GM12878 (cell line): ENCODE measurements around the gene BAZ2B. TPM values are rescaled to one million over a fixed set of nuclear protein-coding genes. Genes with fewer than 3 reads are reported as not detected.

ENCODE experiments used
- ATAC-seq: fragments of 200-7000 bp; cut with Tn5 transposase; 3 replicates; pipeline ENCODE4 v1.9.1; 2020; ENCODE audit warnings: mild to moderate bottlenecking, moderate library complexity
- BruUV-seq: library from RNA; stranded (reverse); fragments of 400-500 nt; replicated peaks from 2 replicates; lab custom pipeline; 2021; lab: Mats Ljungman, UMichigan
- CTCF ChIA-PET: fragments of 300-600 bp; sonication (Branson Sonifier 250); formaldehyde crosslinking; extraction: SDS; loops from one replicate; lab custom pipeline; 2021; ENCODE audit warnings: inconsistent platforms; lab: Yijun Ruan, JAX
- POLR2A ChIA-PET: fragments of 350-600 bp; formaldehyde crosslinking; extraction: SDS; loops from one replicate; lab custom pipeline; 2021; ENCODE audit warnings: inconsistent platforms; lab: Charles Lee
- RAD21 ChIA-PET: fragments of 300-600 bp; sonication (Branson Sonifier 250); formaldehyde crosslinking; loops from one replicate; lab custom pipeline; 2023; ENCODE audit warnings: antibody characterized with exemption; ENCODE audit not compliant: unreplicated experiment; lab: Charles Lee
- SMC1A ChIA-PET: fragments of 300-600 bp; sonication (Branson Sonifier 250); formaldehyde crosslinking; loops from one replicate; lab custom pipeline; 2023; ENCODE audit not compliant: unreplicated experiment, uncharacterized antibody; lab: Charles Lee
- DNase-seq: peaks from one replicate; pipeline ENCODE4 v3.0.0-alpha.2; 2011; ENCODE audit warnings: low read depth, low spot score
- FAIRE-seq: peaks from 3 replicates; lab custom pipeline; 2011; peaks lifted over from hg19 to GRCh38; lab: Jason Lieb, UNC
- H2AFZ ChIP-seq: 2 replicates; pipeline ENCODE4 v1.6.0; 2011; ENCODE audit warnings: low read depth, low read length, control low read depth; ENCODE audit not compliant: control insufficient read depth
- H3K27ac ChIP-seq: 2 replicates; pipeline ENCODE4 v1.5.1; 2011; ENCODE audit warnings: control low read depth; ENCODE audit not compliant: control insufficient read depth, insufficient read depth
- H3K27me3 ChIP-seq, 2 experiments: replicated peaks in 1 of 2; 2 replicates each; pipeline versions ENCODE4 v1.6.0 to v1.6.1; 2011; ENCODE audit warnings: low read length in 1 of 2; ENCODE audit not compliant: control insufficient read depth in 2 of 2, insufficient read depth in 2 of 2
- H3K36me3 ChIP-seq, 2 experiments: 2 replicates each; pipeline ENCODE4 v1.5.1; 2011; ENCODE audit warnings: low read length in 1 of 2; ENCODE audit not compliant: control insufficient read depth in 2 of 2, insufficient read depth in 2 of 2
- H3K4me1 ChIP-seq: 2 replicates; pipeline ENCODE4 v1.6.1; 2011; ENCODE audit warnings: mild to moderate bottlenecking, low read length, moderate library complexity, mixed read lengths; ENCODE audit not compliant: control insufficient read depth, insufficient read depth
- H3K4me2 ChIP-seq: 2 replicates; pipeline ENCODE4 v1.6.0; 2011; ENCODE audit warnings: control low read depth; ENCODE audit not compliant: control insufficient read depth, insufficient read depth
- H3K4me3 ChIP-seq: fragments of 200-600 bp; sonication (generic); 2 replicates; pipeline ENCODE4 v1.5.1; 2016
- H3K79me2 ChIP-seq: 2 replicates; pipeline ENCODE4 v1.6.0; 2011; ENCODE audit warnings: low read length; ENCODE audit not compliant: control insufficient read depth, insufficient read depth
- H3K9ac ChIP-seq: 2 replicates; pipeline ENCODE4 v1.8.0; 2011; ENCODE audit warnings: low read length, control low read depth, mixed read lengths; ENCODE audit not compliant: control insufficient read depth, insufficient read depth
- H3K9me3 ChIP-seq: replicated peaks from 3 replicates; pipeline ENCODE4 v1.5.1; 2011; ENCODE audit warnings: mild to moderate bottlenecking, low read length; ENCODE audit not compliant: control insufficient read depth, insufficient read depth
- H4K20me1 ChIP-seq: 2 replicates; pipeline ENCODE4 v1.6.0; 2011; ENCODE audit not compliant: control insufficient read depth, insufficient read depth
- BCL11A ChIP-seq: IDR thresholded peaks from 2 replicates; pipeline ENCODE4 v1.6.1; 2011; ENCODE audit warnings: low read depth, low read length
- CUX1 ChIP-seq: IDR thresholded peaks from 2 replicates; pipeline ENCODE4 v1.6.1; 2012; ENCODE audit warnings: improper control_type of control experiment, low read depth, low read length; ENCODE audit not compliant: insufficient replicate concordance
- ESRRA ChIP-seq: IDR thresholded peaks from 2 replicates; pipeline ENCODE4 v1.6.1; 2012; ENCODE audit warnings: mild to moderate bottlenecking, low read length, improper control_type of control experiment
- EZH2 ChIP-seq: IDR thresholded peaks from 2 replicates; pipeline ENCODE4 v1.6.1; 2012; ENCODE audit warnings: low read depth, mild to moderate bottlenecking, control low read depth, inconsistent platforms, low read length, borderline replicate concordance; ENCODE audit not compliant: control insufficient read depth
- GATAD2B ChIP-seq: fragments of 450-650 bp; conservative IDR thresholded peaks from 2 replicates; pipeline ENCODE4 v1.6.1; 2017; ENCODE audit warnings: low read depth, mild to moderate bottlenecking, moderate library complexity
- HDAC6 ChIP-seq: fragments of 200-600 bp; sonication (generic); IDR thresholded peaks from one replicate; pipeline ENCODE4 v1.8.0; 2017; ENCODE audit warnings: antibody characterized with exemption; ENCODE audit not compliant: unreplicated experiment
- NKRF ChIP-seq: fragments of 450-650 bp; conservative IDR thresholded peaks from 2 replicates; pipeline ENCODE4 v1.6.1; 2017; ENCODE audit warnings: mild to moderate bottlenecking, moderate library complexity
- RBBP5 ChIP-seq: fragments of 200-600 bp; sonication (generic); conservative IDR thresholded peaks from 2 replicates; pipeline ENCODE4 v1.6.1; 2016
- RELB ChIP-seq: fragments of 450-650 bp; IDR thresholded peaks from 2 replicates; pipeline ENCODE4 v1.6.1; 2017; ENCODE audit warnings: low read depth, mild to moderate bottlenecking, moderate library complexity
- SIX5 ChIP-seq: IDR thresholded peaks from 2 replicates; pipeline ENCODE4 v1.6.1; 2011; ENCODE audit warnings: mild to moderate bottlenecking, low read depth, low read length, moderate library complexity; ENCODE audit not compliant: severe bottlenecking
- WRNIP1 ChIP-seq: IDR thresholded peaks from 2 replicates; pipeline ENCODE4 v1.6.1; 2011; ENCODE audit warnings: low read depth, low read length, improper control_type of control experiment, borderline replicate concordance
- YY1 ChIP-seq: IDR thresholded peaks from 2 replicates; pipeline ENCODE4 v1.6.1; 2011; ENCODE audit warnings: low read depth, mild to moderate bottlenecking, low read length
- ZBED1 ChIP-seq: IDR thresholded peaks from 2 replicates; pipeline ENCODE4 v1.6.1; 2016; ENCODE audit warnings: borderline replicate concordance
- WGBS: methylation state at CpG from one replicate; pipeline ENCODE4 v1.1.6; 2016; ENCODE audit warnings: low lambda C conversion rate; ENCODE audit not compliant: insufficient replicate concordance, insufficient coverage; ENCODE audit errors: missing lambda C conversion rate; 5-methylcytosine and 5-hydroxymethylcytosine counted together
- in situ Hi-C: fragments of 300-500 bp; cut with MboI; formaldehyde crosslinking; loops from 9 replicates; pipeline ENCODE4 v1.14.3; 2018; ENCODE audit warnings: mixed read lengths
- intact Hi-C: fragments of 100-400 bp; cut with micrococcal nuclease; formaldehyde crosslinking; loops from one replicate; pipeline ENCODE4 v1.14.2; 2022; ENCODE audit not compliant: unreplicated experiment
- polyA plus RNA-seq, 11 experiments: library from polyadenylated mRNA; depleted of rRNA in 4 of 11; unstranded in 6 of 11; stranded (reverse) in 5 of 11; fragments of >200 nt; fragmentation: Nextera tagmentation in 4 of 11; fragmentation: Illumina TruSeq in 1 of 11; extraction: Ambion mirVana in 4 of 11; extraction: Trizol in 1 of 11; gene quantifications; 1 replicate in 1 of 11; 2 replicates in 10 of 11; pipeline versions ENCODE4 v1.2.1 to v1.2.3, GENCODE V29; 2011 to 2016; ENCODE audit warnings: inconsistent platforms in 2 of 11, missing spikeins in 2 of 11, low read depth in 1 of 11
- total RNA-seq, 4 experiments: library from RNA; depleted of rRNA in 3 of 4; stranded (reverse); fragments of >200 nt in 3 of 4; fragmentation: Illumina TruSeq in 1 of 4; extraction: Trizol in 1 of 4; gene quantifications; 2 replicates each; pipeline versions ENCODE4 v1.2.1 to v1.2.3, GENCODE V29; 2013 to 2021

BAZ2B gene
- total and polyA plus RNA-seq, 10 of the 15 experiments (the other 5 are each of a cell fraction or from before 2014, with no cell fraction given): 8.8 to 49.7 (median 24.7) TPM

- FAIRE-seq: no peak
- Histone ChIP-seq H3K27ac (no peak overlapping the region), H3K4me2 (no peak overlapping the region), H3K9ac (no peak overlapping the region), H3K9me3 (no peaks in the 10 kb centered on the region), H2AFZ (no peak overlapping the region), H3K36me3 (no peaks in the 10 kb centered on the region; a peak in 1 of 4 replicates), H3K79me2 (no peaks in the 10 kb centered on the region), H3K27me3 (no peaks in the 10 kb centered on the region), H3K4me1 (no peaks in the 10 kb centered on the region), H4K20me1 (no peaks in the 10 kb centered on the region), H3K4me3 (no peak overlapping the region)
- DNase-seq: no peak
- in situ Hi-C loops (no loop called here), intact Hi-C loops (no loop called here)
- ChIA-PET SMC1A (no interaction called here), CTCF (no interaction called here), POLR2A (interaction anchor here (0.9 kb wide), 1 partner anchor 24 kb away, joined by 3 read pairs; no protein-coding TSS in a partner anchor), RAD21 (no interaction called here)
- BruUV-seq: no TSS peak
- no peak for ATAC-seq
- 86% methylated on average over 8 of the region's 8 CpGs for WGBS
- no peak for TF ChIP-seq GATAD2B
- no peak for TF ChIP-seq EZH2
- TF ChIP-seq ESRRA: no peak
- no peak for TF ChIP-seq RELB
- no peak for TF ChIP-seq RBBP5
- no peak for TF ChIP-seq BCL11A
- TF ChIP-seq HDAC6: no peak
- TF ChIP-seq NKRF: no peak
- TF ChIP-seq YY1: no peak
- TF ChIP-seq CUX1: no peak
- no peak for TF ChIP-seq ZBED1
- TF ChIP-seq SIX5: no peak
- TF ChIP-seq WRNIP1: no peak
Observed at GRCh38 chr2:159356053-159356554, 260.2 kb downstream of the BAZ2B start.
